ENCODE results near the gene CRB1.

GRCh38 chr1:197222780-197223179 is 45.3 kb upstream of the CRB1 start:
- no peak for TF ChIP-seq CTCF (IDR thresholded peaks at IDR 0.05)
- no peak for TF ChIP-seq POLR2A (IDR thresholded peaks at IDR 0.05)
